ENCODE measurements around the gene BTBD1. TPM values are rescaled to one million over a fixed set of nuclear protein-coding genes. Genes with fewer than 3 reads are reported as not detected.
"Not testable (repeated sequence)": the region's sequence is repeated elsewhere in the genome, so short reads cannot be mapped to it uniquely, and the experiment has no call there.

Gene BTBD1
- total and polyA plus RNA-seq, 8 donors = 13.2 to 94.4 (median 44.9) TPM

DNA sequence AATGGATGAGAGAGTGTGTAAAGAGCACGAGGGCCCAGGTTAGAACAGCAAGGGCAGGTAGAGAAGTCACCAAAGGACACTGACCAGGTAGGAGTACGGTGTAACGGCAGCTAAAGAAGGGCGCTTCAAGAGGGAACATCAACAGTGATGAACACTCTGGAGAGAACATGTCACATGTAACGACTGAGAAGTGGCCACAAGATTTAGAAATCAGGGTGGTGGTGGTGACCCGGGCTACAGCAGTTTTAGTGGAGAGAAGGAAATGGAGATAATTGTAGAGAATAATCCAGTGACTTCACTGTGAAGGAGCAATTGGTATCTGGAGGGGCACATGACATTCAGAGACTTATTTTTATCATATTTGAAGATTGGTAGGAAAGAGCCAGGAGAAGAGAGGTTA lies 54.4 kb downstream of the BTBD1 start:
- intact Hi-C loops (cut with DNase I; ENCODE audit: low total_unique reads) = no loop called here

GRCh38 chr15:83012076-83012426 lies 55.0 kb downstream of the BTBD1 start:
- WGBS, 5 donors = 42 to 55% (median 48%) methylated on average over 9 of the region's 9 CpGs
- intact Hi-C loops (cut with DNase I; ENCODE audit: low total_unique reads) = no loop called here

More for the DNA sequence above, 54.4 kb downstream of the BTBD1 start:
- no peak for DNase-seq
- WGBS, 5 donors = 85 to 97% (median 94%) methylated on average over 6 of the region's 6 CpGs
- TF ChIP-seq, protein P1, sequence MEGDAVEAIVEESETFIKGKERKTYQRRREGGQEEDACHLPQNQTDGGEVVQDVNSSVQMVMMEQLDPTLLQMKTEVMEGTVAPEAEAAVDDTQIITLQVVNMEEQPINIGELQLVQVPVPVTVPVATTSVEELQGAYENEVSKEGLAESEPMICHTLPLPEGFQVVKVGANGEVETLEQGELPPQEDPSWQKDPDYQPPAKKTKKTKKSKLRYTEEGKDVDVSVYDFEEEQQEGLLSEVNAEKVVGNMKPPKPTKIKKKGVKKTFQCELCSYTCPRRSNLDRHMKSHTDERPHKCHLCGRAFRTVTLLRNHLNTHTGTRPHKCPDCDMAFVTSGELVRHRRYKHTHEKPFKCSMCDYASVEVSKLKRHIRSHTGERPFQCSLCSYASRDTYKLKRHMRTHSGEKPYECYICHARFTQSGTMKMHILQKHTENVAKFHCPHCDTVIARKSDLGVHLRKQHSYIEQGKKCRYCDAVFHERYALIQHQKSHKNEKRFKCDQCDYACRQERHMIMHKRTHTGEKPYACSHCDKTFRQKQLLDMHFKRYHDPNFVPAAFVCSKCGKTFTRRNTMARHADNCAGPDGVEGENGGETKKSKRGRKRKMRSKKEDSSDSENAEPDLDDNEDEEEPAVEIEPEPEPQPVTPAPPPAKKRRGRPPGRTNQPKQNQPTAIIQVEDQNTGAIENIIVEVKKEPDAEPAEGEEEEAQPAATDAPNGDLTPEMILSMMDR (IDR thresholded peaks at IDR 0.05) = no peak
- Histone ChIP-seq H3K4me1 (peaks cover 20 to 48% (median 34%) of the 10 kb centered on the region in 4 donors), H3K9me3 (no peaks in the 10 kb centered on the region), H3K36me3 (peaks cover 15 to 44% (median 37%) of the 10 kb centered on the region in 4 donors), H3K27ac (no peak overlapping the region), H3K27me3 (no peaks in the 10 kb centered on the region), H3K4me3 (peak overlapping the region in 1 of 4 donors; percentile 99)

DNA sequence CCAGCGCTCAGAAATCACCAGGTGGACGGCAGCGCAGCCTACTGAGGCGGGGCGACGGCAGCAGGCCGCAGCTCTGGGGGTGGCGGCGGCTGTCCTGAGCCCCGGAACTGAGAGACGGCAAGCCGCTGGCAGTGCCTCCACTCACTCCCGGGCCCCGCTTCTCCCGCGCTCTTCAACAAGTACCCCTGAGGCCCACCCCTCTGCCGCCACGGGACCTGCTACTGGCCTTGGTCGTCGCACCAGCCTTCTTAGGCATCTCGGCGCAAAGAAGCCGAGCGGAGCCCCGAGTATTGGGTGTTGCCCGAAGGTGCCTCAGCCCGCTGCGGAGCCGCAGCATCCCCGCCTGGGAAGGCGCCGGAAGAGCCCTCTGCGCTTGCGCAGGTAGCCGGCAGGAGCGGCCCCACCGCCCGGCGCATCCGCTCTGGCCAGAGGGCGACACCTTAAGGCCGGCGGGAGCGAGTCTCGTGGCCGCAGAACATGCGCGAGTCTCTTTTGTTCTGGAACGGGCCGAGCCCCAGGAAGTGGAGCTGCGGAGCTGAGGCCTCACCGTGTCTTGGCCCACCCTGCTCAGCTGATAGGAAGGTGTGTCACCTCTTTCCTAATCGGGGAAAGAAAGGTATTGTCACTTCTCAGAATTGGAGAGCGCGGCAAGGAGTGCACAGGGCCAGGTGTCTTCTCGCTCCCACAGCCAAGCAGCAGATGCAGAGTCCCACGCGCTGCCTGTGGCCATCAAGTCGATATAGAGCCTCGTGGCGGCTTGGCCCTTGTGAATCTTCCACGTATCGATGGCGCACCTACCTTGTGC lies 55.6 kb downstream of the BTBD1 start, which contains the start of gene C15orf40:
Gene C15orf40, minus strand, starts transcription at position 369 of the 805 bp plus-strand sequence. Its CDS starts 32 bp downstream, at position 337.
- 0 to 1% (median 1%) methylated on average over 17 to 64 of the region's 64 CpGs for WGBS, 5 donors
- peak; percentile 93 to 97 for DNase-seq
- Histone ChIP-seq H3K4me3 (peak within 1 kb of the TSS; percentile 82 to 100 (median 96)), H3K9me3 (no peaks in the 10 kb centered on the region), H3K27ac (peak within 1 kb of the TSS; percentile 84 to 96 (median 89)), H3K27me3 (no peaks in the 10 kb centered on the region), H3K36me3 (peaks cover 24 to 44% (median 38%) of the 10 kb centered on the region in 4 donors), H3K4me1 (peaks cover 20 to 48% (median 34%) of the 10 kb centered on the region in 4 donors)
- intact Hi-C loops (cut with DNase I; ENCODE audit: low total_unique reads) = no loop called here
- TF ChIP-seq EP300 (IDR thresholded peaks at IDR 0.05) (no peak), POLR2AphosphoS5 (IDR thresholded peaks at IDR 0.05) (peak; percentile 79 to 95 (median 88)), POLR2A (IDR thresholded peaks at IDR 0.05) (peak in 1 of 4 donors; percentile 53)
- TF ChIP-seq, protein P1 (IDR thresholded peaks at IDR 0.05) = peak in 5 of 7 experiments; percentile 47 to 80 (median 61)

More at GRCh38 chr15:83012076-83012426, 55.0 kb downstream of the BTBD1 start:
- Histone ChIP-seq H3K4me3 (peak overlapping the region; percentile 82 to 100 (median 96)), H3K4me1 (peaks cover 20 to 48% (median 34%) of the 10 kb centered on the region in 4 donors), H3K27me3 (no peaks in the 10 kb centered on the region), H3K9me3 (no peaks in the 10 kb centered on the region), H3K36me3 (peaks cover 21 to 44% (median 37%) of the 10 kb centered on the region in 4 donors), H3K27ac (peak overlapping the region; percentile 84 to 96 (median 89))
- DNase-seq = no peak
- TF ChIP-seq POLR2A (IDR thresholded peaks at IDR 0.05) (no peak), POLR2AphosphoS5 (IDR thresholded peaks at IDR 0.05) (no peak), EP300 (IDR thresholded peaks at IDR 0.05) (no peak)
- TF ChIP-seq, protein P1 (IDR thresholded peaks at IDR 0.05) = no peak

DNA sequence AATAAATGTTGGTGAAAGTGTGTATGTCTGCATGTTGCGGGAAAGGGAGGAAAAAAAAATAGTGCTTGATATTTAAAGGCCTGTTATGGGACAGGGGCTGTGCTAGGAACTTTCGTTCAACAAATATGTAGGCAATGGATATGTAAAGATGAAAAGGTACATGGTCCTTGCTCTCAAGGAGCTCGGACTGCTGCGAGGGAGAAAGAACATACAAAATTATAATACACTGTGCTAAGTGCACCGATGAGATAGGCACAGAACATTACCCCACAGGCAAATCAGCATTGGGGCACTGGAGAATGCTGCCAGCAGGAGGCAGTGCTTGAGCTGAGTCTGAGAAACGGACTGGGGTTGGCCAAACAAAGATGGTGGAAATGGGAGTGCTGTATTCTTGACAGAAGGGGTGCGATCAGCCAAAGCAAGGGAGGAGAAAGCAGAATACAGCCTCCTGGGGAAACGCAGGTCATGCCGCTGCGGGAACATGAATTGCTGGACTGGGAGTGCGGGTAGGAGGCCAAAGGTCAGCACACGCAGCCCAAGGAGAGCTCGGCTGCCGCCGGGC lies 56.3 kb downstream of the BTBD1 start:
- 5 to 8% (median 6%) methylated on average over 15 of the region's 15 CpGs for WGBS, 5 donors
- TF ChIP-seq POLR2A (IDR thresholded peaks at IDR 0.05) = no peak
- TF ChIP-seq, protein P1 (IDR thresholded peaks at IDR 0.05) = peak in 5 of 7 experiments; percentile 37 to 83 (median 57)
- no peak for TF ChIP-seq EP300 (IDR thresholded peaks at IDR 0.05)
- TF ChIP-seq POLR2AphosphoS5 (IDR thresholded peaks at IDR 0.05) = peak in 1 of 3 donors; percentile 43
- Histone ChIP-seq H3K27ac (peak overlapping the region; percentile 84 to 96 (median 89)), H3K27me3 (no peaks in the 10 kb centered on the region), H3K4me3 (peak overlapping the region; percentile 82 to 100 (median 96)), H3K4me1 (peaks cover 20 to 48% (median 34%) of the 10 kb centered on the region in 4 donors), H3K9me3 (no peaks in the 10 kb centered on the region), H3K36me3 (peaks cover 24 to 46% (median 39%) of the 10 kb centered on the region in 4 donors)
- intact Hi-C loops (cut with DNase I; ENCODE audit: low total_unique reads) = no loop called here
- DNase-seq = peak; percentile 64 to 92

DNA sequence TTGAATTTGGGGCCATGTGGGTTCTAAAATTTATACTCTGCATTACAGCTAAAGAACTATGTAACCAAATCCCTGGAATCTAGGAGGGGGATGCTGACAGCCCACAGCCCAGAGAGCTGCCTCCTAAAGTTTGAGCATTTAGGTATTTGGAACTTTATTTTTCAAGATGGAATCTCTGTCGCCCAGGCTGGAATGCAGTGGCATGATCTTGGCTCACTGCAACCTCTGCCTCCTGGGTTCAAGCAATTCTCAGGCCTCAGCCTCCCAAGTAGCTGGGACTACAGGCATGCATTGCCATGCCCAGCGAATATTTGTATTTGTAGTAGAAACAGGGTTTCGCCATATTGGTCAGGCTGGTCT lies 66.4 kb downstream of the BTBD1 start:
- DNase-seq, H3K27me3 ChIP-seq, H3K9me3 ChIP-seq: not testable (repeated sequence)
- Histone ChIP-seq H3K4me1 (peaks cover 9 to 13% (median 9%) of the 10 kb centered on the region in 4 donors), H3K4me3 (peak overlapping the region in 1 of 4 donors; percentile 12), H3K36me3 (peaks cover 0 to 27% (median 24%) of the 10 kb centered on the region in 4 donors), H3K27ac (peak overlapping the region in 2 of 5 donors; percentile 63 to 70)
- 83 to 98% (median 93%) methylated on average over 3 of the region's 3 CpGs for WGBS, 5 donors
- intact Hi-C loops (cut with DNase I; ENCODE audit: low total_unique reads) = loop anchor here (5.0 kb wide), 1 partner anchor 153 kb away; no protein-coding TSS in a partner anchor

Measured in stomach (tissue), 9 donors.